H1 (cell line): ENCODE measurements around the gene TOM1L2. TPM values are rescaled to one million over a fixed set of nuclear protein-coding genes. Genes with fewer than 3 reads are reported as not detected.

Experiments
- CTBP2 ChIP-seq: IDR thresholded peaks from 2 replicates; pipeline ENCODE4 v1.7.0; 2011; ENCODE audit warnings: borderline replicate concordance, mild to moderate bottlenecking, moderate library complexity, mixed read lengths, low read length; ENCODE audit not compliant: insufficient read depth, insufficient read length
- HDAC2 ChIP-seq, 2 experiments: fragments of 300-600 bp in 1 of 2; sonication (generic) in 1 of 2; IDR thresholded peaks; 2 replicates each; pipeline ENCODE4 v1.6.1; 2011 to 2012; ENCODE audit warnings: low read depth in 2 of 2, low read length in 2 of 2, mild to moderate bottlenecking in 2 of 2, moderate library complexity in 2 of 2, borderline replicate concordance in 1 of 2, inconsistent platforms in 1 of 2
- KDM1A ChIP-seq: fragments of 200-600, 300-600 bp; sonication (generic); IDR thresholded peaks from 2 replicates; pipeline ENCODE4 v1.7.1; 2016; ENCODE audit warnings: mild to moderate bottlenecking, low read length, borderline replicate concordance
- KDM4A ChIP-seq: IDR thresholded peaks from one replicate; pipeline ENCODE4 v1.7.1; 2012; ENCODE audit warnings: low read depth, mild to moderate bottlenecking, moderate library complexity, low read length, inconsistent platforms; ENCODE audit not compliant: severe bottlenecking
- RBBP5 ChIP-seq: IDR thresholded peaks from 2 replicates; pipeline ENCODE4 v1.7.1; 2012; ENCODE audit warnings: low read depth, mild to moderate bottlenecking, inconsistent platforms, low read length, moderate library complexity, borderline replicate concordance
- SP2 ChIP-seq: IDR thresholded peaks from 2 replicates; pipeline ENCODE4 v1.6.1; 2012; ENCODE audit warnings: mild to moderate bottlenecking, low read length, inconsistent platforms
- TBP ChIP-seq: IDR thresholded peaks from 2 replicates; pipeline ENCODE4 v1.6.1; 2011; ENCODE audit warnings: low read depth, low read length, improper control_type of control experiment
- polyA plus RNA-seq, 7 experiments: library from polyadenylated mRNA; depleted of rRNA in 3 of 7; stranded (reverse) in 5 of 7; unstranded in 2 of 7; fragments of >200 nt in 5 of 7; fragments of 200-250 nt in 2 of 7; gene quantifications; 1 replicate in 5 of 7; 2 replicates in 1 of 7; 4 replicates in 1 of 7; pipeline versions ENCODE4 v1.2.1 to v1.2.3, GENCODE V29; 2011 to 2013; ENCODE audit warnings: missing spikeins in 2 of 7, mixed read lengths in 2 of 7
- total RNA-seq: library from RNA; stranded (reverse); fragmentation: NEBNext Ultra II Directional; extraction: Animal tissue kit (Norgen Biotek cat#: 25700); gene quantifications from 2 replicates; pipeline ENCODE4 v1.2.1, GENCODE V29; 2021
- TF ChIP-seq, protein P1 (sequence below): IDR thresholded peaks from 2 replicates; pipeline ENCODE4 v1.6.1; 2012; ENCODE audit warnings: inconsistent platforms
- TF ChIP-seq, protein P2 (sequence below): fragments of 300-600 bp; sonication (generic); IDR thresholded peaks from 2 replicates; pipeline ENCODE4 v1.7.1; 2012; ENCODE audit warnings: low read length, moderate library complexity, mild to moderate bottlenecking, inconsistent platforms; ENCODE audit not compliant: insufficient replicate concordance

Gene TOM1L2
- total and polyA plus RNA-seq, 2 of the 8 experiments (the other 6 are each of a cell fraction or from before 2014, with no cell fraction given) = 2.0 to 3.4 TPM

DNA sequence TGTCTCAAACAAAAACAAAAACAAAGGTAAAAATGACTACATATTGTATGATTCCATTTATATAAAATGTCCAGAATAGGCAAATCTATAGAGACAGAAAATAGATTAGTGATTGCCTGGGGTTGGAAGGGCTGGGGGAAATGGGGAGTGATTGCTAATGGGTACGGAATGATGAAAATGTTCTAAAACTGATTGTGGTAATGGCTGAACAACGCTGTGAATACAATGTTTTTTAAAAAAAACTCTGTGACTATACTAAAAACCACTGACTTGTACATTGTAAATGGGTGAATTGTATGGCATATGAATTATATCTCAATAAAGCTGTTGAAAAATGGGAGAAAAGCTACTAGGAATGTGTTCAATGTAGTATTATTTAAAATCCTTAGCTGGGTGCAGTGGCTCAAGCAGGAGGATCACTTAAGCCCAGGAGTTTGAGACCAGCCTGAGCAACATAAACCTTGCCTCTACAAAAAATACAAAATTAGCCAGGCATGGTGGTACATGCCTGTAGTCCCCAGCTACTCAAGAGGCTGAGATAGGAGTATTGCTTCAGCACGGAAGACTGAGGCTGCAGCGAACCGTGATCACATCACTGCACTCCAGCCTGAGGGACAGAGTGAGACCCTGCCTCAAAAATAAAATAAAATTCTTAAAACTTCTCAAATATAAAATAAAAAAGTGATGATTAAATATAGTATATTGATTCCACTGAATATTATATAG lies 47.9 kb downstream of the TOM1L2 start (continued):
- TF ChIP-seq TBP (no peak), CTBP2 (no peak), HDAC2 (IDR thresholded peaks at IDR 0.05; ENCODE audit: borderline replicate concordance in 1 of 2, low read depth in 2 of 2, low read length in 2 of 2) (no peak), KDM4A (no peak), SP2 (no peak), KDM1A (no peak), RBBP5 (no peak)
- TF ChIP-seq, protein P1, sequence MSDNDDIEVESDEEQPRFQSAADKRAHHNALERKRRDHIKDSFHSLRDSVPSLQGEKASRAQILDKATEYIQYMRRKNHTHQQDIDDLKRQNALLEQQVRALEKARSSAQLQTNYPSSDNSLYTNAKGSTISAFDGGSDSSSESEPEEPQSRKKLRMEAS = no peak
- TF ChIP-seq, protein P2, sequence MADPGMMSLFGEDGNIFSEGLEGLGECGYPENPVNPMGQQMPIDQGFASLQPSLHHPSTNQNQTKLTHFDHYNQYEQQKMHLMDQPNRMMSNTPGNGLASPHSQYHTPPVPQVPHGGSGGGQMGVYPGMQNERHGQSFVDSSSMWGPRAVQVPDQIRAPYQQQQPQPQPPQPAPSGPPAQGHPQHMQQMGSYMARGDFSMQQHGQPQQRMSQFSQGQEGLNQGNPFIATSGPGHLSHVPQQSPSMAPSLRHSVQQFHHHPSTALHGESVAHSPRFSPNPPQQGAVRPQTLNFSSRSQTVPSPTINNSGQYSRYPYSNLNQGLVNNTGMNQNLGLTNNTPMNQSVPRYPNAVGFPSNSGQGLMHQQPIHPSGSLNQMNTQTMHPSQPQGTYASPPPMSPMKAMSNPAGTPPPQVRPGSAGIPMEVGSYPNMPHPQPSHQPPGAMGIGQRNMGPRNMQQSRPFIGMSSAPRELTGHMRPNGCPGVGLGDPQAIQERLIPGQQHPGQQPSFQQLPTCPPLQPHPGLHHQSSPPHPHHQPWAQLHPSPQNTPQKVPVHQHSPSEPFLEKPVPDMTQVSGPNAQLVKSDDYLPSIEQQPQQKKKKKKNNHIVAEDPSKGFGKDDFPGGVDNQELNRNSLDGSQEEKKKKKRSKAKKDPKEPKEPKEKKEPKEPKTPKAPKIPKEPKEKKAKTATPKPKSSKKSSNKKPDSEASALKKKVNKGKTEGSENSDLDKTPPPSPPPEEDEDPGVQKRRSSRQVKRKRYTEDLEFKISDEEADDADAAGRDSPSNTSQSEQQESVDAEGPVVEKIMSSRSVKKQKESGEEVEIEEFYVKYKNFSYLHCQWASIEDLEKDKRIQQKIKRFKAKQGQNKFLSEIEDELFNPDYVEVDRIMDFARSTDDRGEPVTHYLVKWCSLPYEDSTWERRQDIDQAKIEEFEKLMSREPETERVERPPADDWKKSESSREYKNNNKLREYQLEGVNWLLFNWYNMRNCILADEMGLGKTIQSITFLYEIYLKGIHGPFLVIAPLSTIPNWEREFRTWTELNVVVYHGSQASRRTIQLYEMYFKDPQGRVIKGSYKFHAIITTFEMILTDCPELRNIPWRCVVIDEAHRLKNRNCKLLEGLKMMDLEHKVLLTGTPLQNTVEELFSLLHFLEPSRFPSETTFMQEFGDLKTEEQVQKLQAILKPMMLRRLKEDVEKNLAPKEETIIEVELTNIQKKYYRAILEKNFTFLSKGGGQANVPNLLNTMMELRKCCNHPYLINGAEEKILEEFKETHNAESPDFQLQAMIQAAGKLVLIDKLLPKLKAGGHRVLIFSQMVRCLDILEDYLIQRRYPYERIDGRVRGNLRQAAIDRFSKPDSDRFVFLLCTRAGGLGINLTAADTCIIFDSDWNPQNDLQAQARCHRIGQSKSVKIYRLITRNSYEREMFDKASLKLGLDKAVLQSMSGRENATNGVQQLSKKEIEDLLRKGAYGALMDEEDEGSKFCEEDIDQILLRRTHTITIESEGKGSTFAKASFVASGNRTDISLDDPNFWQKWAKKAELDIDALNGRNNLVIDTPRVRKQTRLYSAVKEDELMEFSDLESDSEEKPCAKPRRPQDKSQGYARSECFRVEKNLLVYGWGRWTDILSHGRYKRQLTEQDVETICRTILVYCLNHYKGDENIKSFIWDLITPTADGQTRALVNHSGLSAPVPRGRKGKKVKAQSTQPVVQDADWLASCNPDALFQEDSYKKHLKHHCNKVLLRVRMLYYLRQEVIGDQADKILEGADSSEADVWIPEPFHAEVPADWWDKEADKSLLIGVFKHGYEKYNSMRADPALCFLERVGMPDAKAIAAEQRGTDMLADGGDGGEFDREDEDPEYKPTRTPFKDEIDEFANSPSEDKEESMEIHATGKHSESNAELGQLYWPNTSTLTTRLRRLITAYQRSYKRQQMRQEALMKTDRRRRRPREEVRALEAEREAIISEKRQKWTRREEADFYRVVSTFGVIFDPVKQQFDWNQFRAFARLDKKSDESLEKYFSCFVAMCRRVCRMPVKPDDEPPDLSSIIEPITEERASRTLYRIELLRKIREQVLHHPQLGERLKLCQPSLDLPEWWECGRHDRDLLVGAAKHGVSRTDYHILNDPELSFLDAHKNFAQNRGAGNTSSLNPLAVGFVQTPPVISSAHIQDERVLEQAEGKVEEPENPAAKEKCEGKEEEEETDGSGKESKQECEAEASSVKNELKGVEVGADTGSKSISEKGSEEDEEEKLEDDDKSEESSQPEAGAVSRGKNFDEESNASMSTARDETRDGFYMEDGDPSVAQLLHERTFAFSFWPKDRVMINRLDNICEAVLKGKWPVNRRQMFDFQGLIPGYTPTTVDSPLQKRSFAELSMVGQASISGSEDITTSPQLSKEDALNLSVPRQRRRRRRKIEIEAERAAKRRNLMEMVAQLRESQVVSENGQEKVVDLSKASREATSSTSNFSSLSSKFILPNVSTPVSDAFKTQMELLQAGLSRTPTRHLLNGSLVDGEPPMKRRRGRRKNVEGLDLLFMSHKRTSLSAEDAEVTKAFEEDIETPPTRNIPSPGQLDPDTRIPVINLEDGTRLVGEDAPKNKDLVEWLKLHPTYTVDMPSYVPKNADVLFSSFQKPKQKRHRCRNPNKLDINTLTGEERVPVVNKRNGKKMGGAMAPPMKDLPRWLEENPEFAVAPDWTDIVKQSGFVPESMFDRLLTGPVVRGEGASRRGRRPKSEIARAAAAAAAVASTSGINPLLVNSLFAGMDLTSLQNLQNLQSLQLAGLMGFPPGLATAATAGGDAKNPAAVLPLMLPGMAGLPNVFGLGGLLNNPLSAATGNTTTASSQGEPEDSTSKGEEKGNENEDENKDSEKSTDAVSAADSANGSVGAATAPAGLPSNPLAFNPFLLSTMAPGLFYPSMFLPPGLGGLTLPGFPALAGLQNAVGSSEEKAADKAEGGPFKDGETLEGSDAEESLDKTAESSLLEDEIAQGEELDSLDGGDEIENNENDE = no peak
